A673 (cell line): ENCODE results near the gene TJAP1.

ENCODE experiments used
- CTCF ChIP-seq: fragments of 300-800, 200-600 bp; sonication (generic); conservative IDR thresholded peaks from 2 replicates; pipeline ENCODE4 v1.5.1; 2017; ENCODE audit warnings: low read depth, mild to moderate bottlenecking, antibody characterized with exemption, low read length, moderate library complexity, mixed read lengths
- EZH2 ChIP-seq: fragments of 200-600 bp; sonication (generic); IDR thresholded peaks from 2 replicates; pipeline ENCODE4 v1.6.1; 2017; ENCODE audit warnings: borderline replicate concordance, low read depth, mild to moderate bottlenecking, mixed read lengths, antibody characterized with exemption, low read length; ENCODE audit not compliant: poor library complexity, severe bottlenecking

DNA sequence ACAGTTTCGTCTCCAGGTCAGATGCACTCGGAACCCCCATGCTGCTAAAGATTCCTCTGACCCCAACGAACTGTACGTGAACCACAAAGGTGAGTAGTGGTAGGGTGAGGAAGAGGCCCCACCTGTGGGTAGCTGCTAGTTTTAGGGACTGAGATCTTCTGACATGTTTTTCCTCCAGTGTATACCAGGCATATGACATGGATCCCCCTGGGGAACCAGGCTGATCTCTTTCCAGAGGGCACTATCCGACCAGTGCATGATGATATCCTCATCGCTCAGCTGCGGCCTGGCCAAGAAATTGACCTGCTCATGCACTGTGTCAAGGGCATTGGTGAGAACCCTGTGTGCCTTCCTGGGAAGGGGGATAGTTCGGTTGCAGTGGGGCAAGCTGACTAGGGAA, 42.7 kb downstream of the TJAP1 start:
- TF ChIP-seq CTCF (no peak), EZH2 (no peak)
